ENCODE results near the gene TMPRSS7. TPM values are rescaled to one million over a fixed set of nuclear protein-coding genes. Genes with fewer than 3 reads are reported as not detected.
A peak's percentile ranks its signal among the peaks of the same experiment; 100 is the strongest.

Gene TMPRSS7, protein sequence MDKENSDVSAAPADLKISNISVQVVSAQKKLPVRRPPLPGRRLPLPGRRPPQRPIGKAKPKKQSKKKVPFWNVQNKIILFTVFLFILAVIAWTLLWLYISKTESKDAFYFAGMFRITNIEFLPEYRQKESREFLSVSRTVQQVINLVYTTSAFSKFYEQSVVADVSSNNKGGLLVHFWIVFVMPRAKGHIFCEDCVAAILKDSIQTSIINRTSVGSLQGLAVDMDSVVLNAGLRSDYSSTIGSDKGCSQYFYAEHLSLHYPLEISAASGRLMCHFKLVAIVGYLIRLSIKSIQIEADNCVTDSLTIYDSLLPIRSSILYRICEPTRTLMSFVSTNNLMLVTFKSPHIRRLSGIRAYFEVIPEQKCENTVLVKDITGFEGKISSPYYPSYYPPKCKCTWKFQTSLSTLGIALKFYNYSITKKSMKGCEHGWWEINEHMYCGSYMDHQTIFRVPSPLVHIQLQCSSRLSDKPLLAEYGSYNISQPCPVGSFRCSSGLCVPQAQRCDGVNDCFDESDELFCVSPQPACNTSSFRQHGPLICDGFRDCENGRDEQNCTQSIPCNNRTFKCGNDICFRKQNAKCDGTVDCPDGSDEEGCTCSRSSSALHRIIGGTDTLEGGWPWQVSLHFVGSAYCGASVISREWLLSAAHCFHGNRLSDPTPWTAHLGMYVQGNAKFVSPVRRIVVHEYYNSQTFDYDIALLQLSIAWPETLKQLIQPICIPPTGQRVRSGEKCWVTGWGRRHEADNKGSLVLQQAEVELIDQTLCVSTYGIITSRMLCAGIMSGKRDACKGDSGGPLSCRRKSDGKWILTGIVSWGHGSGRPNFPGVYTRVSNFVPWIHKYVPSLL
- not detected for total RNA-seq

DNA sequence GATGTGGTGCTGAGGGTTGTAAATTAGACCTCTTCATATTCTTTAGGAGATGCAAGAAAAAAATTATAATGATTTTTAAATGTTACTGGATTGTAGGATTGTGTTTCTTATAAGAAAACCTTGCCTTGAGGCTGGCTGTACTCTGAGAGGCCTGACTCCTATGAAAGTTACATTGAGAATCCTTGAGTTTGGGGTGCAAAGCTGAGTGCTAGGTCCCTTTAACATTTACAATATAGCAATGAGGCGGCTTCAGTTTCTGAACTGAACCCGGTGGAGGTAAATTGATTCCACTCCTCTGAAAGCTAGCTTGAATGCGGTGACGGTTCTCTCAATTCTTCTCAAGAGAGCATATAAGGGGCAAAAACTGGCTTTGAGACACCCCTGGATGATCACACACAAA is at the start of gene TMPRSS7:
Gene TMPRSS7 (plus strand): TSS at position 301 of the 400 bp plus-strand sequence. CDS start 110 bp downstream, outside the sequence.
- no peaks in the 10 kb centered on the region for H3K36me3 ChIP-seq
- no peaks in the 10 kb centered on the region for H3K9me3 ChIP-seq
- no peak within 1 kb of the TSS for H3K4me3 ChIP-seq
- no peaks in the 10 kb centered on the region for H3K4me1 ChIP-seq
- no peak for DNase-seq
- H3K27ac ChIP-seq = no peak within 1 kb of the TSS
- no peak for TF ChIP-seq POLR2A (IDR thresholded peaks at IDR 0.05)
- TF ChIP-seq, protein P1, sequence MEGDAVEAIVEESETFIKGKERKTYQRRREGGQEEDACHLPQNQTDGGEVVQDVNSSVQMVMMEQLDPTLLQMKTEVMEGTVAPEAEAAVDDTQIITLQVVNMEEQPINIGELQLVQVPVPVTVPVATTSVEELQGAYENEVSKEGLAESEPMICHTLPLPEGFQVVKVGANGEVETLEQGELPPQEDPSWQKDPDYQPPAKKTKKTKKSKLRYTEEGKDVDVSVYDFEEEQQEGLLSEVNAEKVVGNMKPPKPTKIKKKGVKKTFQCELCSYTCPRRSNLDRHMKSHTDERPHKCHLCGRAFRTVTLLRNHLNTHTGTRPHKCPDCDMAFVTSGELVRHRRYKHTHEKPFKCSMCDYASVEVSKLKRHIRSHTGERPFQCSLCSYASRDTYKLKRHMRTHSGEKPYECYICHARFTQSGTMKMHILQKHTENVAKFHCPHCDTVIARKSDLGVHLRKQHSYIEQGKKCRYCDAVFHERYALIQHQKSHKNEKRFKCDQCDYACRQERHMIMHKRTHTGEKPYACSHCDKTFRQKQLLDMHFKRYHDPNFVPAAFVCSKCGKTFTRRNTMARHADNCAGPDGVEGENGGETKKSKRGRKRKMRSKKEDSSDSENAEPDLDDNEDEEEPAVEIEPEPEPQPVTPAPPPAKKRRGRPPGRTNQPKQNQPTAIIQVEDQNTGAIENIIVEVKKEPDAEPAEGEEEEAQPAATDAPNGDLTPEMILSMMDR (IDR thresholded peaks at IDR 0.05) = no peak
- H3K27me3 ChIP-seq = no peaks in the 10 kb centered on the region

DNA sequence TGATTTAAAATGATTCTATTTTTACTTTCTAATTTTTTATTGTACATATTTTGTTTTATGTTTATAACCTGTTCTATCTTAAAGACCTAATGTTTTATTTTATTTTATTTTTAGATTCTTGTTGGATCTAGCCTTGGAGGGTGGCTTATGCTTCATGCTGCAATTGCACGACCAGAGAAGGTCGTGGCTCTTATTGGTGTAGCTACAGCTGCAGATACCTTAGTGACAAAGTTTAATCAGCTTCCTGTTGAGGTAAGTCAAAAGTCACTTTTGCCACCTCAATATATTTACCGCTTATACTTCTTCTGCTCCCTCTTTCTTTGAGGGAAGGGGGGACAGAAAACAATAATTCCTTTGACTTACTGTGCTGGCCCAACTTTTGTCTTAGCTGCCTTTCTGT is 47.7 kb upstream of the TMPRSS7 start:
- no peak overlapping the region for H3K27ac ChIP-seq
- no peaks in the 10 kb centered on the region for H3K9me3 ChIP-seq
- TF ChIP-seq, protein P1 (IDR thresholded peaks at IDR 0.05) = no peak
- TF ChIP-seq POLR2A (IDR thresholded peaks at IDR 0.05) = no peak
- no peaks in the 10 kb centered on the region for H3K27me3 ChIP-seq
- H3K36me3 ChIP-seq = peaks cover 0 to 32% (median 0%) of the 10 kb centered on the region in 3 donors
- no peaks in the 10 kb centered on the region for H3K4me1 ChIP-seq
- DNase-seq = no peak
- H3K4me3 ChIP-seq = no peak overlapping the region

DNA sequence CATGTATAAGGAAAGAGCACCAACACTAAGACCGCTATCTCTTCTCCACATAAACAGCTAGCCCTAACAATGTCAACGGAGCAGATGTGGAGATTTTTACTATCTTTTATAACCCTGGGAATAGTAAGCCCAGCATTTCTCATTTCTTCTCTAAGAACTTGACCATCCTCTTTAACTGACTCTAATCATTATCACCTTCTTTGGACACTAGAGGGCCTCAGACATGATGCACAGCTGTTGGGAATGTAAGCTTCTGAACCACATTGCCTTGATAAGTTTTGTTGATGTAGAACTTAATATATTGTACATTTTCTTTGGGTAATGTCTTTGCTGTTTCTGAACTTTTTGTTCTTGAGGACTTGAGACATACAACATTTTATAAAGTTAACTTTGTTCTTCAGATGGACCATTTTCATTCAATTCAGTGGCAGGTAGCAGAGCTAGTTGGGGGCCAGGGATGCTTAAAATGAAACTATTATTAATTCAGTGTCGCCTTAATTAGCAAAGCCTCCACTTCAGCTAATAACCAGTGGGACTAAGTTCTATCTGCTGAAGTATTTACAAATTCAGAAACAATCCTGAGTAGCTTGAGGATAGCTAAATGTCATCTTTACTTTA is 45.4 kb upstream of the TMPRSS7 start:
- TF ChIP-seq, protein P1 (IDR thresholded peaks at IDR 0.05) = peak; percentile 20 to 78 (median 67)
- no peak for TF ChIP-seq POLR2A (IDR thresholded peaks at IDR 0.05)
- Histone ChIP-seq H3K4me3 (no peak overlapping the region), H3K27me3 (no peaks in the 10 kb centered on the region), H3K36me3 (peaks cover 0 to 39% (median 0%) of the 10 kb centered on the region in 3 donors), H3K27ac (no peak overlapping the region), H3K4me1 (no peaks in the 10 kb centered on the region), H3K9me3 (no peaks in the 10 kb centered on the region)
- DNase-seq = peak in 1 of 3 donors; percentile 67

DNA sequence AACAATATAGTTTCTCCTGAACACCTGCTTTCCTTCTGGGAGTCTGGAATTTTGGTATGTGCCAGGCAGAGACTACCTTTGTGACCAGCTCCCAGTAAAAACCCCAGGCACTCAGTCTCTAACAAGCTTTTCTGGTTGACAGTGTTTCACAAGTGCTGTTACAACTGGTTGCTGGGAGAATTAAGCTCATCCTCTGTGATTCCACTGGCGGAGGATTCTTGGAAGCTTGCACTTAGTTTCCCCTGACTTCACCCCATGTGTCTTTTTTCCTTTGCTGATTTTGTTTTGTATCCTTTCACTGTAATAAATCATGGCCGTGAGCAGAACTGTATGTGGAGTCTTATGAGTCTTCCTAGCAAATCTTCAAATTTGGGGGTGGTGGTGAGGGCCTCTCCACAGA is 41.5 kb upstream of the TMPRSS7 start:
- Histone ChIP-seq H3K36me3 (peaks cover 0 to 26% (median 0%) of the 10 kb centered on the region in 3 donors), H3K9me3 (no peaks in the 10 kb centered on the region), H3K4me1 (no peaks in the 10 kb centered on the region), H3K27me3 (no peaks in the 10 kb centered on the region), H3K27ac (no peak overlapping the region), H3K4me3 (no peak overlapping the region)
- TF ChIP-seq, protein P1 (IDR thresholded peaks at IDR 0.05) = no peak
- TF ChIP-seq POLR2A (IDR thresholded peaks at IDR 0.05) = no peak
- no peak for DNase-seq

DNA sequence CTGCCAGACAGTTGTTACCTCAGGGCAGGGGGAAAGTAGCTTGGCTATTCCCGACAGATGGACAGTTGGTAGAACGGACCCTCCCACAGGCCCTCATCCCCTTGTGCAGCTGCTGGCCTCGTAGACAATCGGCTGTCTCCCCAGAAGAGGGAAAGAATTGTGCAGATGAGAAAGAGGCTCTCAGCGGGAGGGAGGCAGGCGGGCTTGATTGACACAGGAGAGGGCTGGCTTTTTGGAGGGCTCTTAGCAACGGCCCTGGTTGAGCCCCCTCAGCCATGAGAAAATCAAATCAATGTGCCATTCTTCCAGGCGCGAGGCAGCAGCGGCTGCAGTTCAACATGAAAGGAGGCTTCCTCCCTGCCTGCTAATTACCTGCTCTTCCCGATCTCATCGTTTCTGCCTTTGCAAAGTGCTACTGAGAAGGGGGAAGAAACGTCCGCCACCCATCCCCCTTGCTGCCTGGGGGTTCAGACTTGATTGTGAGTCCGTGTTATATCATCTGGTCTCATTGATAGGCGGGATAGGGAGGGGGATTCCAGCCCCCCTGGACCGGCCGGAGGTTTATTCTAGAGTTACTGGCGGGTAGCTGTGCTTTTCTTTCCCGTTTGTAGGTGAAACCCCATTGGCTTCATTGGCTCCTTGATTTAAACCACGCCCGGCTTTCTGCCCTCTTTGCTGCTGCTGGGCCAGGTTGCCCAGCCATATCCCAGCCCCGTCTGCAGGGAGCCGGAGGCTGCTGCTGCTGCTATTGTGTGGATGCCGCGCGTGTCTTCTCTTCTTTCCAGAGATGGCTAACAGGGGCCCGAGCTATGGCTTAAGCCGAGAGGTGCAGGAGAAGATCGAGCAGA is 35.7 kb upstream of the TMPRSS7 start, which contains the start of gene TAGLN3:
Gene TAGLN3 (plus strand): TSS at position 287 of the 848 bp plus-strand sequence. CDS start 501 bp downstream, at position 788.
- H3K27me3 ChIP-seq = no peaks in the 10 kb centered on the region
- no peaks in the 10 kb centered on the region for H3K9me3 ChIP-seq
- H3K4me3 ChIP-seq = peak within 1 kb of the TSS; percentile 13 to 41 (median 30)
- TF ChIP-seq, protein P1 (IDR thresholded peaks at IDR 0.05) = no peak
- TF ChIP-seq POLR2A (IDR thresholded peaks at IDR 0.05) = no peak
- H3K27ac ChIP-seq = no peak within 1 kb of the TSS
- peak in 2 of 3 donors; percentile 51 to 53 for DNase-seq
- peaks cover 0 to 13% (median 0%) of the 10 kb centered on the region in 4 donors for H3K4me1 ChIP-seq
- H3K36me3 ChIP-seq = no peaks in the 10 kb centered on the region

All from Peyer's patch (tissue), 4 donors.